Cardiac fibroblast (primary cell): ENCODE data around the gene CAMTA2.
"Not testable (repeated sequence)": the region's sequence is repeated elsewhere in the genome, so short reads cannot be mapped to it uniquely, and the experiment has no call there.

Experiments used
- DNase-seq, 2 donors: peaks; one replicate each; pipeline versions ENCODE4 v3.0.0 to v3.0.0-alpha.2; 2010; ENCODE audit warnings: low read depth in 2 of 2
- H3K4me3 ChIP-seq, 2 donors: replicated peaks in 1 of 2; 1 replicate in 1 of 2; 2 replicates in 1 of 2; pipeline ENCODE4 v1.5.1; 2011; ENCODE audit warnings: low read depth in 2 of 2, low read length in 2 of 2, mild to moderate bottlenecking in 2 of 2, moderate library complexity in 1 of 2
- TF ChIP-seq, protein P1 (sequence below): IDR thresholded peaks from one replicate; pipeline ENCODE4 v1.5.1; 2011; ENCODE audit warnings: low read depth, mild to moderate bottlenecking, low read length, inconsistent platforms

The CAMTA2 gene

DNA sequence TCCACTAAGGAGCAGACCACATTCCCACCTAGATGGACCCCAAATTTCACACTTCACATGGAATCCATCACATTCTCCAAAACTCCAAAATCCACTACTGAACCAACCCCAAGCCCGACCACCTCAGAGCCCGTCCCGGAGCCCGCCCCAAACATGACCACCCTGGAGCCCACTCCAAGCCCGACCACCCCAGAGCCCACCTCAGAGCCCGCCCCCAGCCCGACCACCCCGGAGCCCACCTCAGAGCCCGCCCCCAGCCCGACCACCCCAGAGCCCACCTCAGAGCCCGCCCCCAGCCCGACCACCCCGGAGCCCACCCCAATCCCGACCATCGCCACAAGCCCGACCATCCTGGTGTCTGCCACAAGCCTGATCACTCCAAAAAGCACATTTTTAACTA, 53.8 kb downstream of the CAMTA2 start:
- H3K4me3 ChIP-seq, result no peak overlapping the region
- TF ChIP-seq, protein P1, sequence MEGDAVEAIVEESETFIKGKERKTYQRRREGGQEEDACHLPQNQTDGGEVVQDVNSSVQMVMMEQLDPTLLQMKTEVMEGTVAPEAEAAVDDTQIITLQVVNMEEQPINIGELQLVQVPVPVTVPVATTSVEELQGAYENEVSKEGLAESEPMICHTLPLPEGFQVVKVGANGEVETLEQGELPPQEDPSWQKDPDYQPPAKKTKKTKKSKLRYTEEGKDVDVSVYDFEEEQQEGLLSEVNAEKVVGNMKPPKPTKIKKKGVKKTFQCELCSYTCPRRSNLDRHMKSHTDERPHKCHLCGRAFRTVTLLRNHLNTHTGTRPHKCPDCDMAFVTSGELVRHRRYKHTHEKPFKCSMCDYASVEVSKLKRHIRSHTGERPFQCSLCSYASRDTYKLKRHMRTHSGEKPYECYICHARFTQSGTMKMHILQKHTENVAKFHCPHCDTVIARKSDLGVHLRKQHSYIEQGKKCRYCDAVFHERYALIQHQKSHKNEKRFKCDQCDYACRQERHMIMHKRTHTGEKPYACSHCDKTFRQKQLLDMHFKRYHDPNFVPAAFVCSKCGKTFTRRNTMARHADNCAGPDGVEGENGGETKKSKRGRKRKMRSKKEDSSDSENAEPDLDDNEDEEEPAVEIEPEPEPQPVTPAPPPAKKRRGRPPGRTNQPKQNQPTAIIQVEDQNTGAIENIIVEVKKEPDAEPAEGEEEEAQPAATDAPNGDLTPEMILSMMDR, result no peak
- no peak for DNase-seq

DNA sequence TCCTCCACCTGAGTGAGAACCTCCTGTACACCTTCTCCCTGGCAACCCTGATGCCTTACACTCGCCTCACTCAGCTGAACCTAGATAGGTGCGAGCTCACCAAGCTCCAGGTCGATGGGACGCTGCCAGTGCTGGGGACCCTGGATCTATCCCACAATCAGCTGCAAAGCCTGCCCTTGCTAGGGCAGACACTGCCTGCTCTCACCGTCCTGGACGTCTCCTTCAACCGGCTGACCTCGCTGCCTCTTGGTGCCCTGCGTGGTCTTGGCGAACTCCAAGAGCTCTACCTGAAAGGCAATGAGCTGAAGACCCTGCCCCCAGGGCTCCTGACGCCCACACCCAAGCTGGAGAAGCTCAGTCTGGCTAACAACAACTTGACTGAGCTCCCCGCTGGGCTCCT, 54.7 kb downstream of the CAMTA2 start:
- no peak for DNase-seq
- no peak overlapping the region for H3K4me3 ChIP-seq
- TF ChIP-seq, protein P1, result no peak

DNA sequence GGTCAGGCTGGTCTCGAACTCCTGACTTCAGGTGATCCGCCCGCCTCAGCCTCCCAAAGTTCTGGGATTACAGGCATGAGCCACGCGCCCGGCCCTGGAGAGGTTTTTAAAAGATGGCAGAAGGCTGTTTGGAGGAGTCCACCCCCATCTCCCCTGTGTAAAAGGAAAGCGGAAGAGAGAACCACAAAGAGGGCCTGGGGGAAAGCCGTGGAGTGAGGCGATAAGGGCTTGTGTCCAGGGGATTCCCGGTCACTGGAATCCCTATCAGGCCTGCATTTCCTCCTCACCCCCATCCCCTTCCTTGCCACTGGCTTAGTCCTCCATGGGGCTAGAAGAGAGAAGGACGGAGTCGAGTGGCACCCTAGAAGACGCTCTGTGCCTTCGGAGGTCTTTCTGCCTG, 55.5 kb downstream of the CAMTA2 start, which contains the start of gene GP1BA:
Gene GP1BA, plus strand, starts transcription at position 315 of the 400 bp plus-strand sequence. CDS start 328 bp downstream, outside the sequence.
- no peak for DNase-seq
- TF ChIP-seq, protein P1, result no peak
- no peak within 1 kb of the TSS for H3K4me3 ChIP-seq

DNA sequence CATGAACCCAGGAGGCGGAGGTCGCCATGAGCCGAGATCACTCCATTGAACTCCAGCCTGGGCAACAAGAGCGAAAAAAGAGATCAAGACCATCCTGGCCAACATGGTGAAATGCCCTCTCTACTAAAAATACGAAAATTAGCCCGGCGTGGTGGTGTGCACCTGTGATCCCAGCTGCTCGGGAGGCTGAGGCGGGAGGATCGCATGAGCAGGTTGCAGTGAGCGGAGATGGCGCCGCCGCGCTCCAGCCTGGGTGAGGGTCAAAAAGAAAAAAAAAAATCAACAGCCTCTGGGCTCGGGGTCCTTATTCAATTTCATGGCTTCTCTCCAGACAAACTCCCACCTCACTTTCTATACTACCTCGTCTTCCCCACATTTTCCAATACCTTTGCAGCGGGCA, 58.6 kb downstream of the CAMTA2 start:
- no peak for DNase-seq
- TF ChIP-seq, protein P1, result no peak
- H3K4me3 ChIP-seq, result no peak overlapping the region

DNA sequence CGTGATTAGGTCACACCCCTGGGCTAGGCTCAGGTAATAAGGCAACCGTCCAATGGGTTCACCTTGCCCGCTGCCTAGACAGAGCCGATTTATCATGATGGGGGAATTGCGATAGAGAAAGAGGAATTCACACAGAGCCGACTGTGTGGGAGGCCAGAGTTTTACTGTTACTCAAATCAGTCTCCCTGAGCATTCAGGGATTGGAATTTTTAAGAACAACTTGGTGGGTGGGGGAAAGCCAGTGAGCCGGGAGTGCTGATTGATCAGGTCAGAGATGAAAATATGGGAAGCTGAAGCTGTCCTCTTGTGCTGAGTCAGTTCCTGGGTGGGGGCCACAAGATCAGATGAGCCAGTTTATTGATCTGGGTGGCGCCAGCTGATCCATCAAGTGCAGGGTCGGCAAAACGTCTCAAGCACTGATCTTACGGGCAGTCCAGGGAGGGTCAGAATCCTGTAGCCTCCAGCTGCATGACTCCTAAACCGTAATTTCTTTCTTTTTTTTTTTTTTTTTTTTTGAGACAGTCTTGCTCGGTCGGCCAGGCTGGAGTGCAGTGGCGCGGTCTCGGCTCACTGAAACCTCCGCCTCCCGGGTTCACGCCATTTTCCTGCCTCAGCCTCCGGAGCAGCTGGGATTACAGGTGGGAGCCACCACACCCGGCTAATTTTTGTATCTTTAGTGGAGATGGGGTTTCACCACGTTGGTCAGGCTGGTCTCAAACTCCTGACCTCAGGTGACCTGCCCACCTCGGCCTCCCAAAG, 60.7 kb downstream of the CAMTA2 start:
- DNase-seq, result not testable (repeated sequence)

DNA sequence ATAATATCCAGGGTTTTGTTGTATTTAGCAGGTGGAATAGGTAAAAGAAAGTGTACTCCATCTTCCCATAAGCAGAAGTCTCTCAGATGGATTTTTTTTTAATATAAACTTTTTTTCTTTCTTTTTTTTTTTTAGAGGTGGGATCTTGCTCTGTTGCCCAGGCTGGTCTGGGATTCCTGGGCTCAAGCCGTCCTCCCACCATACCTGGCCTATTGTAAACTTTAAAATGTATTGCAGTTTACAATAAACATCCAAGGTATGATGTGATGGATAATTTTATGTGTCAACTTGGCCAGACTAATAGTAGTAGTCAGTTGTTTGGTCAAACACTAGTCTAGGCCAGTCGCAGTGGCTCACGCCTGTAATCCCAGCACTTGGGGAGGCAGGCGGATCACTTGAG, 66.2 kb downstream of the CAMTA2 start:
- TF ChIP-seq, protein P1, result no peak
- no peak overlapping the region for H3K4me3 ChIP-seq
- DNase-seq, result no peak

More for the DNA sequence above, 60.7 kb downstream of the CAMTA2 start:
- not testable (repeated sequence) for H3K4me3 ChIP-seq

DNA sequence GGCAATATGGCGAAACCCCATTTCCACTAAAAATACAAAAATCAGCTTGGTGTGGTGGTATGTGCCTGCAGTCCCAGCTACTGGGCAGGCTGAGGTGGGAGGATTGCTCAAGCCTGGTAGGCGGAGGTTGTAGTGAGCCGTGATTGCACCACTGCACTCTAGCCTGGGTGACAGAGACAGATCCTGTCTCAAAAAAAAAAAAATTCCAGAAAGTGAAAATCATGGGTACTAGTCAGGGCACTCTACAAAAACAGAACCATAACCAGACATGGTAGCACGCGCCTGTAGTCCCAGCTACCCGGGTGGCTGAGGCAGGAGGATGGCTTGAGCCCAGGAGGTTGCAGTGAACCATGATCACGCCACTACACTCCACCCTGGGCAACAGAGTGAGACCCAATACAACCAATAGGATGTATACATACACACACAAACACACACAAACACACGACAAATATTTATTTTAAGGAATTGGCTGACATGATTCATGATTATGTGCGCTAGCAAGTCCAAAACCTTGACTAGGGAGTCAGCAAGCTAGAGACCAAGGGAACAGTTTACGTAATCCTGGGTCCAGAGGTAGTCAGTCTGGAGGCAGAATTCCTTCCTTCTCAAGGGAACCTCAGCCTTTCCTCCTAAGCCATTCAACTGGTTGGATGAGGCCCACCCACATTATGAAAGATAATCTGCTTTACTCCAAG, 67.0 kb downstream of the CAMTA2 start:
- peak; percentile 46 to 65 for DNase-seq
- H3K4me3 ChIP-seq, result no peak overlapping the region
- TF ChIP-seq, protein P1, result no peak
